Calu3 (cell line): ENCODE data around the gene KCNA10. TPM values are rescaled to one million over a fixed set of nuclear protein-coding genes. Genes with fewer than 3 reads are reported as not detected.

Experiments used
- BruUV-seq: library from RNA; stranded (reverse); fragments of 400-500 nt; replicated peaks from 2 replicates; lab custom pipeline; 2021; lab: Mats Ljungman, UMichigan
- CTCF ChIA-PET: fragments of 300-600 bp; sonication (Branson Sonifier 250); formaldehyde crosslinking; loops from one replicate; lab custom pipeline; 2022; ENCODE audit warnings: antibody characterized with exemption; lab: Charles Lee
- DNase-seq: peaks from one replicate; pipeline ENCODE4 v3.0.0; 2022
- H3K27ac Mint-ChIP-seq: one replicate; pipeline ENCODE4 v1.8.0; 2022; ENCODE audit warnings: mixed read lengths; ENCODE audit not compliant: unreplicated experiment
- H3K27me3 Mint-ChIP-seq: one replicate; pipeline ENCODE4 v1.8.0; 2022; ENCODE audit warnings: mixed read lengths; ENCODE audit not compliant: unreplicated experiment
- H3K36me3 Mint-ChIP-seq: one replicate; pipeline ENCODE4 v1.8.0; 2022; ENCODE audit warnings: mild to moderate bottlenecking, moderate library complexity, mixed read lengths; ENCODE audit not compliant: insufficient read depth, unreplicated experiment
- H3K4me1 Mint-ChIP-seq: one replicate; pipeline ENCODE4 v1.8.0; 2022; ENCODE audit warnings: mild to moderate bottlenecking, low read depth, mixed read lengths; ENCODE audit not compliant: unreplicated experiment
- H3K4me3 Mint-ChIP-seq: one replicate; pipeline ENCODE4 v1.8.0; 2022; ENCODE audit warnings: mild to moderate bottlenecking, low read depth, moderate library complexity, mixed read lengths; ENCODE audit not compliant: unreplicated experiment
- H3K9me3 Mint-ChIP-seq: one replicate; pipeline ENCODE4 v1.8.0; 2022; ENCODE audit warnings: low read depth, mixed read lengths; ENCODE audit not compliant: unreplicated experiment
- CTCF ChIP-seq: fragments of 200-600 bp; IDR thresholded peaks from one replicate; pipeline ENCODE4 v1.8.0; 2022; ENCODE audit warnings: antibody characterized with exemption; ENCODE audit not compliant: unreplicated experiment
- intact Hi-C: fragments of 100-400 bp; cut with micrococcal nuclease; formaldehyde crosslinking; loops from one replicate; pipeline ENCODE4 v1.10.0; 2022; ENCODE audit not compliant: unreplicated experiment
- total RNA-seq: library from RNA; stranded (reverse); gene quantifications from 2 replicates; pipeline ENCODE4 v1.2.3, GENCODE V29; 2022

Gene KCNA10
- total RNA-seq, 1 experiment from 2014 or later: not detected

GRCh38 chr1:110472546-110472945, 46.4 kb downstream of the KCNA10 start:
- CTCF ChIA-PET: interaction anchor here (1.0 to 1.1 kb wide), 2 partner anchors 8 to 23 kb away, joined by 3 to 4 read pairs; no protein-coding TSS in a partner anchor
- intact Hi-C loops: no loop called here
- peaks cover 12% of the 10 kb centered on the region for H3K27me3 Mint-ChIP-seq
- peaks cover 28% of the 10 kb centered on the region for H3K4me1 Mint-ChIP-seq
- H3K36me3 Mint-ChIP-seq: no peaks in the 10 kb centered on the region
- no peak for TF ChIP-seq CTCF
- BruUV-seq: no TSS peak
- no peaks in the 10 kb centered on the region for H3K9me3 Mint-ChIP-seq
- no peak overlapping the region for H3K4me3 Mint-ChIP-seq
- no peak for DNase-seq
- H3K27ac Mint-ChIP-seq: no peak overlapping the region

- no peak for DNase-seq
- intact Hi-C loops: no loop called here
- Mint-ChIP-seq H3K36me3 (no peaks in the 10 kb centered on the region), H3K4me1 (peaks cover 16% of the 10 kb centered on the region), H3K4me3 (no peak overlapping the region), H3K27ac (no peak overlapping the region), H3K27me3 (peaks cover 12% of the 10 kb centered on the region), H3K9me3 (no peaks in the 10 kb centered on the region)
- no peak for TF ChIP-seq CTCF
- CTCF ChIA-PET: no interaction called here
- no TSS peak for BruUV-seq
Observed at GRCh38 chr1:110471131-110471530, 47.8 kb downstream of the KCNA10 start.

Other genes with a start within 250 kb of the KCNA10 start
- 35.6 and 36.7 TPM in 2 replicates for gene RBM15, start 179.8 kb downstream of the KCNA10 start, total RNA-seq
- 0.83 and 1.2 TPM in 2 replicates for gene SLC16A4, start 128.1 kb downstream of the KCNA10 start, total RNA-seq
- 85.6 and 87.4 TPM in 2 replicates for gene LAMTOR5, start 111.5 kb downstream of the KCNA10 start, total RNA-seq
- not detected in 2 replicates for gene PROK1, start 68.0 kb downstream of the KCNA10 start, total RNA-seq
- gene KCNA2, start 87.2 kb upstream of the KCNA10 start, total RNA-seq: not detected in 2 replicates
- not detected in 2 replicates for gene KCNA3, start 155.8 kb upstream of the KCNA10 start, total RNA-seq